ENCODE data around the gene AATK.
A peak's percentile ranks its signal among the peaks of the same experiment; 100 is the strongest.

- TF ChIP-seq, protein P1, sequence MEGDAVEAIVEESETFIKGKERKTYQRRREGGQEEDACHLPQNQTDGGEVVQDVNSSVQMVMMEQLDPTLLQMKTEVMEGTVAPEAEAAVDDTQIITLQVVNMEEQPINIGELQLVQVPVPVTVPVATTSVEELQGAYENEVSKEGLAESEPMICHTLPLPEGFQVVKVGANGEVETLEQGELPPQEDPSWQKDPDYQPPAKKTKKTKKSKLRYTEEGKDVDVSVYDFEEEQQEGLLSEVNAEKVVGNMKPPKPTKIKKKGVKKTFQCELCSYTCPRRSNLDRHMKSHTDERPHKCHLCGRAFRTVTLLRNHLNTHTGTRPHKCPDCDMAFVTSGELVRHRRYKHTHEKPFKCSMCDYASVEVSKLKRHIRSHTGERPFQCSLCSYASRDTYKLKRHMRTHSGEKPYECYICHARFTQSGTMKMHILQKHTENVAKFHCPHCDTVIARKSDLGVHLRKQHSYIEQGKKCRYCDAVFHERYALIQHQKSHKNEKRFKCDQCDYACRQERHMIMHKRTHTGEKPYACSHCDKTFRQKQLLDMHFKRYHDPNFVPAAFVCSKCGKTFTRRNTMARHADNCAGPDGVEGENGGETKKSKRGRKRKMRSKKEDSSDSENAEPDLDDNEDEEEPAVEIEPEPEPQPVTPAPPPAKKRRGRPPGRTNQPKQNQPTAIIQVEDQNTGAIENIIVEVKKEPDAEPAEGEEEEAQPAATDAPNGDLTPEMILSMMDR (conservative IDR thresholded peaks at IDR 0.05; ENCODE audit: low read depth, low read length), result peak; percentile 42; the same call in 1 of the 2 replicates
- no peak for TF ChIP-seq EZH2 (IDR thresholded peaks at IDR 0.05; ENCODE audit: low read length, unreplicated experiment)
- no peak for TF ChIP-seq EZH2phosphoT487 (IDR thresholded peaks at IDR 0.05; ENCODE audit: borderline replicate concordance, low read length)
These were observed 45.9 kb downstream of the AATK start for GRCh38 chr17:81120149-81120484.
